HepG2 (cell line): ENCODE data around the gene TET3. TPM values are rescaled to one million over a fixed set of nuclear protein-coding genes. Genes with fewer than 3 reads are reported as not detected.

ENCODE experiments used
- CREB1 ChIP-seq, 2 experiments: fragments of 450-650 bp in 1 of 2; IDR thresholded peaks; 2 replicates each; pipeline ENCODE4 v1.6.1; 2016 to 2017; ENCODE audit warnings: control low read depth in 1 of 2, mild to moderate bottlenecking in 1 of 2, missing compliant biosample characterization in 1 of 2, missing genetic modification characterization in 1 of 2
- DNMT1 ChIP-seq: sonication (generic); formaldehyde crosslinking; IDR thresholded peaks from 2 replicates; pipeline ENCODE4 v1.5.1; 2020; ENCODE audit warnings: mild to moderate bottlenecking, missing genetic modification reagents
- HOXD1 ChIP-seq: sonication (generic); formaldehyde crosslinking; IDR thresholded peaks from 2 replicates; pipeline ENCODE4 v1.5.0; 2020; ENCODE audit warnings: missing genetic modification reagents
- MAFF ChIP-seq: IDR thresholded peaks from 2 replicates; pipeline ENCODE4 v1.6.1; 2011; ENCODE audit warnings: low read depth, low read length, improper control_type of control experiment
- MLLT10 ChIP-seq: sonication (generic); formaldehyde crosslinking; IDR thresholded peaks from 2 replicates; pipeline ENCODE4 v1.4.0; 2020; ENCODE audit warnings: missing genetic modification reagents
- NCOA5 ChIP-seq: sonication (generic); formaldehyde crosslinking; IDR thresholded peaks from 2 replicates; pipeline ENCODE4 v1.4.0; 2020; ENCODE audit warnings: missing genetic modification reagents
- NFKBIZ ChIP-seq: IDR thresholded peaks from 2 replicates; pipeline ENCODE4 v1.6.1; 2018; ENCODE audit warnings: missing genetic modification reagents, missing compliant biosample characterization
- ONECUT2 ChIP-seq: sonication (generic); formaldehyde crosslinking; IDR thresholded peaks from 2 replicates; pipeline ENCODE4 v1.4.0; 2020; ENCODE audit warnings: missing genetic modification reagents
- PRPF4 ChIP-seq: fragments of 200-400 bp; formaldehyde crosslinking; IDR thresholded peaks from 2 replicates; pipeline ENCODE4 v1.6.1; 2016; ENCODE audit warnings: low read length, low read depth; ENCODE audit not compliant: poor library complexity, severe bottlenecking
- RFXANK ChIP-seq: IDR thresholded peaks from 2 replicates; pipeline ENCODE4 v1.6.1; 2016
- TBX2 ChIP-seq: sonication (generic); formaldehyde crosslinking; IDR thresholded peaks from 2 replicates; pipeline ENCODE4 v1.5.0; 2020; ENCODE audit warnings: missing genetic modification reagents, mild to moderate bottlenecking, borderline replicate concordance
- TOPORS ChIP-seq: sonication (generic); formaldehyde crosslinking; IDR thresholded peaks from 2 replicates; pipeline ENCODE4 v1.8.0; 2023; ENCODE audit warnings: mild to moderate bottlenecking, missing genetic modification reagents
- UBTF ChIP-seq: sonication (generic); formaldehyde crosslinking; IDR thresholded peaks from 2 replicates; pipeline ENCODE4 v1.4.0; 2020; ENCODE audit warnings: mild to moderate bottlenecking, missing genetic modification reagents
- ZBTB8A ChIP-seq: sonication (generic); formaldehyde crosslinking; IDR thresholded peaks from 2 replicates; pipeline ENCODE4 v1.4.0; 2020; ENCODE audit warnings: mild to moderate bottlenecking, low read depth, missing genetic modification reagents, borderline replicate concordance
- ZFP36L2 ChIP-seq: sonication (generic); formaldehyde crosslinking; IDR thresholded peaks from 2 replicates; pipeline ENCODE4 v1.4.0; 2020; ENCODE audit warnings: missing genetic modification reagents
- ZNF180 ChIP-seq: sonication (generic); formaldehyde crosslinking; IDR thresholded peaks from 2 replicates; pipeline ENCODE4 v1.4.0; 2020; ENCODE audit warnings: low read depth, missing genetic modification reagents, borderline replicate concordance
- ZNF264 ChIP-seq: sonication (generic); formaldehyde crosslinking; IDR thresholded peaks from 2 replicates; pipeline ENCODE4 v1.4.0; 2020; ENCODE audit warnings: missing genetic modification reagents
- ZNF570 ChIP-seq: sonication (generic); formaldehyde crosslinking; IDR thresholded peaks from 2 replicates; pipeline ENCODE4 v1.4.0; 2020; ENCODE audit warnings: mild to moderate bottlenecking, missing genetic modification reagents, borderline replicate concordance
- ZNF652 ChIP-seq: IDR thresholded peaks from 2 replicates; pipeline ENCODE4 v1.6.1; 2016; ENCODE audit warnings: low read depth, borderline replicate concordance
- ZNF878 ChIP-seq: sonication (generic); formaldehyde crosslinking; IDR thresholded peaks from 2 replicates; pipeline ENCODE4 v1.8.1; 2023; ENCODE audit warnings: mild to moderate bottlenecking, missing genetic modification reagents, moderate library complexity
- ZSCAN31 ChIP-seq: sonication (generic); formaldehyde crosslinking; IDR thresholded peaks from 2 replicates; pipeline ENCODE4 v1.5.0; 2020; ENCODE audit warnings: low read depth, mild to moderate bottlenecking, missing genetic modification reagents
- polyA plus RNA-seq, 8 experiments: library from polyadenylated mRNA; depleted of rRNA in 3 of 8; stranded (reverse) in 7 of 8; unstranded in 1 of 8; fragments of >200 nt; fragmentation: Illumina TruSeq in 4 of 8; extraction: Trizol in 4 of 8; gene quantifications; 2 replicates each; pipeline versions ENCODE4 v1.2.1 to v1.2.3, GENCODE V29; 2011 to 2016; ENCODE audit warnings: low read depth in 4 of 8, missing spikeins in 1 of 8, mixed read lengths in 1 of 8; ENCODE audit not compliant: insufficient read depth in 1 of 8
- total RNA-seq, 5 experiments: library from RNA; depleted of rRNA; stranded (reverse); fragments of >200 nt; fragmentation: Illumina TruSeq; extraction: Trizol; gene quantifications; 2 replicates each; pipeline ENCODE4 v1.2.3, GENCODE V29; 2016; ENCODE audit warnings: low read depth in 1 of 5
- TF ChIP-seq, protein P1 (sequence below): sonication (generic); formaldehyde crosslinking; IDR thresholded peaks from 2 replicates; pipeline ENCODE4 v1.8.0; 2022; ENCODE audit warnings: mild to moderate bottlenecking, missing genetic modification reagents; ENCODE audit not compliant: insufficient replicate concordance
- TF ChIP-seq, protein P2 (sequence below): sonication (generic); formaldehyde crosslinking; IDR thresholded peaks from 2 replicates; pipeline ENCODE4 v1.4.0; 2020; ENCODE audit warnings: missing genetic modification reagents

Gene TET3
- total and polyA plus RNA-seq, 2 of the 13 experiments (the other 11 are each of a cell fraction or from before 2014, with no cell fraction given): 4.3 to 6.8 TPM

- TF ChIP-seq ZSCAN31: no peak; the same call in 1 of the 2 replicates
- no peak for TF ChIP-seq TOPORS
- TF ChIP-seq ZNF652 (CRISPR knock-in tag): no peak
- TF ChIP-seq RFXANK (CRISPR knock-in tag): no peak
- TF ChIP-seq HOXD1 (CRISPR knock-in tag): no peak
- TF ChIP-seq MLLT10 (CRISPR knock-in tag): no peak
- TF ChIP-seq ZNF570: no peak
- TF ChIP-seq NCOA5 (CRISPR knock-in tag): no peak
- no peak for TF ChIP-seq ONECUT2
- peak; percentile 24; the same call in 1 of the 2 replicates for TF ChIP-seq TBX2 (CRISPR knock-in tag)
- TF ChIP-seq, protein P1, sequence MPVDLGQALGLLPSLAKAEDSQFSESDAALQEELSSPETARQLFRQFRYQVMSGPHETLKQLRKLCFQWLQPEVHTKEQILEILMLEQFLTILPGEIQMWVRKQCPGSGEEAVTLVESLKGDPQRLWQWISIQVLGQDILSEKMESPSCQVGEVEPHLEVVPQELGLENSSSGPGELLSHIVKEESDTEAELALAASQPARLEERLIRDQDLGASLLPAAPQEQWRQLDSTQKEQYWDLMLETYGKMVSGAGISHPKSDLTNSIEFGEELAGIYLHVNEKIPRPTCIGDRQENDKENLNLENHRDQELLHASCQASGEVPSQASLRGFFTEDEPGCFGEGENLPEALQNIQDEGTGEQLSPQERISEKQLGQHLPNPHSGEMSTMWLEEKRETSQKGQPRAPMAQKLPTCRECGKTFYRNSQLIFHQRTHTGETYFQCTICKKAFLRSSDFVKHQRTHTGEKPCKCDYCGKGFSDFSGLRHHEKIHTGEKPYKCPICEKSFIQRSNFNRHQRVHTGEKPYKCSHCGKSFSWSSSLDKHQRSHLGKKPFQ: no peak
- TF ChIP-seq ZNF878 (CRISPR knock-in tag): no peak
- no peak for TF ChIP-seq PRPF4
- no peak for TF ChIP-seq ZFP36L2 (CRISPR knock-in tag)
- no peak for TF ChIP-seq UBTF (CRISPR knock-in tag)
- TF ChIP-seq NFKBIZ (CRISPR knock-in tag): no peak
- no peak for TF ChIP-seq ZNF264
- TF ChIP-seq ZBTB8A (CRISPR knock-in tag): no peak
- TF ChIP-seq MAFF: no peak
- TF ChIP-seq, protein P2, sequence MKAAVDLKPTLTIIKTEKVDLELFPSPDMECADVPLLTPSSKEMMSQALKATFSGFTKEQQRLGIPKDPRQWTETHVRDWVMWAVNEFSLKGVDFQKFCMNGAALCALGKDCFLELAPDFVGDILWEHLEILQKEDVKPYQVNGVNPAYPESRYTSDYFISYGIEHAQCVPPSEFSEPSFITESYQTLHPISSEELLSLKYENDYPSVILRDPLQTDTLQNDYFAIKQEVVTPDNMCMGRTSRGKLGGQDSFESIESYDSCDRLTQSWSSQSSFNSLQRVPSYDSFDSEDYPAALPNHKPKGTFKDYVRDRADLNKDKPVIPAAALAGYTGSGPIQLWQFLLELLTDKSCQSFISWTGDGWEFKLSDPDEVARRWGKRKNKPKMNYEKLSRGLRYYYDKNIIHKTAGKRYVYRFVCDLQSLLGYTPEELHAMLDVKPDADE: no peak
- TF ChIP-seq ZNF180 (CRISPR knock-in tag): no peak
- TF ChIP-seq CREB1 (IDR thresholded peaks at IDR 0.05): no peak
- no peak for TF ChIP-seq CREB1 (CRISPR knock-in tag; IDR thresholded peaks at IDR 0.05)
- no peak for TF ChIP-seq DNMT1 (CRISPR knock-in tag)
Measured at GRCh38 chr2:73981081-73982001, 3.4 kb upstream of the TET3 start (continued).
